Keratinocyte (primary cell): Measurements from ENCODE around the gene MAMDC2. TPM values are rescaled to one million over a fixed set of nuclear protein-coding genes. Genes with fewer than 3 reads are reported as not detected.
A peak's percentile ranks its signal among the peaks of the same experiment; 100 is the strongest.

Source experiments
- DNase-seq: peaks from one replicate; pipeline ENCODE4 v3.0.0-alpha.2; 2011; ENCODE audit warnings: low read depth, missing footprints, low spot score
- FAIRE-seq: peaks from 2 replicates; lab custom pipeline; 2011; peaks lifted over from hg19 to GRCh38; lab: Jason Lieb, UNC
- H2AFZ ChIP-seq: 2 replicates; pipeline ENCODE4 v1.6.0; 2012; ENCODE audit warnings: low read length, control low read depth, inconsistent platforms; ENCODE audit not compliant: control insufficient read depth
- H3K27ac ChIP-seq: 2 replicates; pipeline ENCODE4 v1.5.1; 2011; ENCODE audit warnings: low read length; ENCODE audit not compliant: control insufficient read depth, insufficient read depth
- H3K27me3 ChIP-seq: 3 replicates; pipeline ENCODE4 v1.6.0; 2011; ENCODE audit warnings: low read length; ENCODE audit not compliant: control insufficient read depth, insufficient read depth; ENCODE audit errors: extremely low read depth
- H3K36me3 ChIP-seq, 2 experiments: 2 replicates in 1 of 2; 3 replicates in 1 of 2; pipeline ENCODE4 v1.5.1; 2011; ENCODE audit warnings: low read length in 2 of 2, mild to moderate bottlenecking in 1 of 2; ENCODE audit not compliant: control insufficient read depth in 2 of 2, insufficient read depth in 2 of 2; ENCODE audit errors: extremely low read depth in 1 of 2
- H3K4me1 ChIP-seq: 3 replicates; pipeline ENCODE4 v1.5.1; 2011; ENCODE audit warnings: low read length; ENCODE audit not compliant: control insufficient read depth, insufficient read depth; ENCODE audit errors: extremely low read depth
- H3K4me2 ChIP-seq: 3 replicates; pipeline ENCODE4 v1.6.0; 2011; ENCODE audit warnings: low read depth, low read length; ENCODE audit not compliant: control insufficient read depth, insufficient read depth; ENCODE audit errors: extremely low read depth
- H3K4me3 ChIP-seq, 3 experiments: fragments of 200-600 bp in 1 of 3; sonication (generic) in 1 of 3; 2 replicates in 2 of 3; 3 replicates in 1 of 3; pipeline ENCODE4 v1.5.1; 2011 to 2016; ENCODE audit warnings: low read length in 3 of 3, mild to moderate bottlenecking in 3 of 3, control low read depth in 2 of 3, inconsistent platforms in 1 of 3, low read depth in 1 of 3, mixed read lengths in 1 of 3, mixed run types in 1 of 3, moderate library complexity in 1 of 3; ENCODE audit not compliant: control insufficient read depth in 2 of 3, insufficient read depth in 2 of 3; ENCODE audit errors: extremely low read depth in 1 of 3
- H3K79me2 ChIP-seq: 2 replicates; pipeline ENCODE4 v1.6.0; 2012; ENCODE audit warnings: low read length; ENCODE audit not compliant: control insufficient read depth, insufficient read depth
- H3K9ac ChIP-seq: 3 replicates; pipeline ENCODE4 v1.6.0; 2011; ENCODE audit warnings: low read length; ENCODE audit not compliant: control insufficient read depth, insufficient read depth; ENCODE audit errors: extremely low read depth
- H3K9me1 ChIP-seq: 3 replicates; pipeline ENCODE4 v1.6.0; 2011; ENCODE audit warnings: low read length; ENCODE audit not compliant: control insufficient read depth, insufficient read depth; ENCODE audit errors: extremely low read depth
- H3K9me3 ChIP-seq: 2 replicates; pipeline ENCODE4 v1.5.1; 2012; ENCODE audit warnings: low read depth, low read length; ENCODE audit not compliant: control insufficient read depth
- H4K20me1 ChIP-seq: 3 replicates; pipeline ENCODE4 v1.6.0; 2011; ENCODE audit warnings: low read length; ENCODE audit not compliant: control insufficient read depth, insufficient read depth; ENCODE audit errors: extremely low read depth
- CTCF ChIP-seq, 3 experiments: IDR thresholded peaks in 1 of 3; conservative IDR thresholded peaks in 1 of 3; optimal IDR thresholded peaks in 1 of 3; 2 replicates in 2 of 3; 3 replicates in 1 of 3; pipeline versions ENCODE3 to v1.5.1; 2011; ENCODE audit warnings: low read length in 3 of 3, mild to moderate bottlenecking in 3 of 3, moderate library complexity in 2 of 3, control low read depth in 1 of 3, inconsistent platforms in 1 of 3; ENCODE audit not compliant: insufficient read depth in 2 of 3; ENCODE audit errors: extremely low read depth in 1 of 3
- EZH2 ChIP-seq: IDR thresholded peaks from one replicate; pipeline ENCODE4 v1.6.1; 2012; ENCODE audit warnings: inconsistent platforms, mild to moderate bottlenecking, low read length, moderate library complexity
- dilution Hi-C: fragments of 300-500 bp; cut with MboI; formaldehyde crosslinking; loops from one replicate; pipeline ENCODE4 v1.7.0; 2020; ENCODE audit warnings: low sequenced_read_pairs; ENCODE audit not compliant: extremely low pct_ligation_motif_present
- polyA plus RNA-seq, 5 experiments: library from polyadenylated mRNA; depleted of rRNA in 3 of 5; stranded (reverse) in 3 of 5; stranded (forward) in 1 of 5; unstranded in 1 of 5; fragments of >200 nt; gene quantifications; 1 replicate in 1 of 5; 2 replicates in 3 of 5; 3 replicates in 1 of 5; pipeline versions ENCODE4 v1.2.1 to v1.2.3, GENCODE V29; 2011 to 2012; ENCODE audit warnings: missing spikeins in 2 of 5, low read depth in 1 of 5, low replicate concordance in 1 of 5

MAMDC2 gene
- polyA plus RNA-seq, 1 donor (not counting 4 experiments of a cell fraction or from before 2014, with no cell fraction given) = 4.2 TPM

DNA sequence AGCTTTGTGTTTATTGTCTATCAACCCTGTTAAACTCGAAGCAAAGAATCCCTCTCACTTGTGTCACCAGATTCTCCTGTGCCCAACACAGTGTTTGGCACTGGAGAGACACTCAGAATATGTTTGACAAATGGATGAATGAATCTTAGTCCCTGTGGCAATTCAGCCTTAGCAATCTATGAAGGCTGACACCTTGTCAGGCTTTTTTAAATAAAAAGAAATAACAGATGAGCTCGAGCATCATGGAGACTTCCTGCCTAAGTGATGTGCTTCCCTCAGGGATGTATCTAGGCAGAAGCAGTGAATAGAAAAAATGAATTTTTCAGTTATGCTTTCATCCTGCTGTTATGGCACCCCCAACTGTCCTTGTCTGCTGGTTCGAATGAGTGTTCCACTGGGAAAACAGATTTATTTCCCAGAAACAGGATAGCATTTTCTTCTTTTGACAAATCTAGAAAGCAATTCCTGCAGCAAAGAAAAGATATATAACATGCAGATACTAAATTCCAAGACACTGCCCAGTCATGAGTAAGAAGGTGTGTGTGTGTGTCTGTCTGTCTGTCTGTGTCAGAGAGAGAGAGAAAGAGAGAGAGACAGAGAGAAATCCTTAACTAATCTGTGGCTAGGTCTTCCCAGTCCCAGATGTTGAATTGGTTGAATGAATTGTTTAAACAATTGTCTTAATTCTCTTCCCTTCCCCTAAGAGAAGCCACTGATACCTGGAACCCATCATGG lies 16.7 kb downstream of the MAMDC2 start:
- no peaks in the 10 kb centered on the region for H3K79me2 ChIP-seq
- dilution Hi-C loops = no loop called here
- H3K4me3 ChIP-seq = no peak overlapping the region
- H3K36me3 ChIP-seq = no peaks in the 10 kb centered on the region
- no peak overlapping the region for H2AFZ ChIP-seq
- DNase-seq = no peak
- no peaks in the 10 kb centered on the region for H4K20me1 ChIP-seq
- H3K9me1 ChIP-seq = no peaks in the 10 kb centered on the region
- H3K27me3 ChIP-seq = no peaks in the 10 kb centered on the region
- H3K27ac ChIP-seq = no peak overlapping the region
- TF ChIP-seq EZH2 (no peak), CTCF (optimal IDR thresholded peaks at IDR 0.05 in 1 of 3, IDR thresholded peaks at IDR 0.05 in 1 of 3, conservative IDR thresholded peaks at IDR 0.05 in 1 of 3; ENCODE audit: extremely low read depth in 1 of 3, insufficient read depth in 2 of 3, low read length in 3 of 3) (no peak)
- H3K4me2 ChIP-seq = no peak overlapping the region
- peak; percentile 23 for FAIRE-seq
- H3K4me1 ChIP-seq = peaks cover 15% of the 10 kb centered on the region
- H3K9ac ChIP-seq = no peak overlapping the region
- H3K9me3 ChIP-seq = no peaks in the 10 kb centered on the region

GRCh38 chr9:70060883-70061507 lies 17.3 kb downstream of the MAMDC2 start:
- no peaks in the 10 kb centered on the region for H3K27me3 ChIP-seq
- no peak overlapping the region for H2AFZ ChIP-seq
- no peaks in the 10 kb centered on the region for H3K36me3 ChIP-seq
- H3K4me3 ChIP-seq = no peak overlapping the region
- H3K27ac ChIP-seq = no peak overlapping the region
- DNase-seq = no peak
- TF ChIP-seq EZH2 = no peak
- no peak for TF ChIP-seq CTCF (optimal IDR thresholded peaks at IDR 0.05 in 1 of 3, IDR thresholded peaks at IDR 0.05 in 1 of 3, conservative IDR thresholded peaks at IDR 0.05 in 1 of 3; ENCODE audit: extremely low read depth in 1 of 3, insufficient read depth in 2 of 3, low read length in 3 of 3)
- no peaks in the 10 kb centered on the region for H4K20me1 ChIP-seq
- H3K79me2 ChIP-seq = no peaks in the 10 kb centered on the region
- H3K4me2 ChIP-seq = no peak overlapping the region
- H3K9me3 ChIP-seq = no peaks in the 10 kb centered on the region
- no peak overlapping the region for H3K9ac ChIP-seq
- peak; percentile 23 for FAIRE-seq
- dilution Hi-C loops = no loop called here
- H3K4me1 ChIP-seq = peaks cover 15% of the 10 kb centered on the region
- no peaks in the 10 kb centered on the region for H3K9me1 ChIP-seq
